HS-27A (cell line): ENCODE data around the gene PIGC.

Experiments
- DNase-seq: peaks from one replicate; pipeline ENCODE4 v3.0.0-alpha.2; 2012; ENCODE audit warnings: low read depth, missing footprints

Gene PIGC

GRCh38 chr1:172398970-172399755 is 44.7 kb downstream of the PIGC start:
- DNase-seq: peak; percentile 45

DNA sequence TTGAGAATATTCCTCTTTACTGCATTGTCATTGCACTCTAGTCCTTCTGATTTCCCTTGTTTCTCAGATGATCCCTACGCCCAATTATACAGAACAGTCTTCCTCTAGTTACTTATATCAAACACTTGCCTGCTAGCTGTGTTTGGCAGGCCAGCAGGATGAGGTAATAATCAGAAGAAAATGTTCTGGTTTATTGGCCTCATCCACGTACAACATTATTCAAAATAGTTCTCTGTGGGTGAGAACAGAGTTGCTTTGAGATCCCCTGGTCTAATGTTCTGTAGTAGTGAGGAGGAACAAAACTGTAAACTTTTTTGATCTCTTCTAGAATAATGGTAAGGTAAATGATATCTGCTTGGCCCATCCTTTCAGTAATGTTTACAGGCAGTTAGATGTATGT is 45.7 kb downstream of the PIGC start:
- DNase-seq: no peak

GRCh38 chr1:172397633-172398032 is 46.2 kb downstream of the PIGC start:
- DNase-seq: no peak

GRCh38 chr1:172397221-172397620 is 46.6 kb downstream of the PIGC start:
- DNase-seq: no peak

- DNase-seq: no peak
Observed at GRCh38 chr1:172395576-172395975, 48.3 kb downstream of the PIGC start.

DNA sequence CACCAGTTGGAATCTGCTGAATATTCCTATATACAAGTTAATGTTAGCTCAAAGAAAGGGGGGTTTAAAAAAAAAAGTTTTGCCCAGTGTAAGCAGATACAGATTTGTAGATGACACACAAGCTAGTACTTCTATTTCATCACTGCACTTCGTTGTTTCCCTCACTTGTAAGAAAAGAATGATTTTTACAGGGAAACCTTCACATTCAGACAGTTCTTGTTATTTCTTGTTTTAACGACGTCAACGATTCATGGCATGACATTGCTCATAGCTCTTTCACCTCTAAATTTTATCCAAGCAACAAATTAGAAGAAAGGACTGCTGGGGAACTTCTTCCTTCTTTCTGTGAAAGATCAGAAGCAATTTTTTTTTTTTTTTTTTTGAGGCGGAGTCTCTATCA is 49.1 kb downstream of the PIGC start:
- DNase-seq: no peak

DNA sequence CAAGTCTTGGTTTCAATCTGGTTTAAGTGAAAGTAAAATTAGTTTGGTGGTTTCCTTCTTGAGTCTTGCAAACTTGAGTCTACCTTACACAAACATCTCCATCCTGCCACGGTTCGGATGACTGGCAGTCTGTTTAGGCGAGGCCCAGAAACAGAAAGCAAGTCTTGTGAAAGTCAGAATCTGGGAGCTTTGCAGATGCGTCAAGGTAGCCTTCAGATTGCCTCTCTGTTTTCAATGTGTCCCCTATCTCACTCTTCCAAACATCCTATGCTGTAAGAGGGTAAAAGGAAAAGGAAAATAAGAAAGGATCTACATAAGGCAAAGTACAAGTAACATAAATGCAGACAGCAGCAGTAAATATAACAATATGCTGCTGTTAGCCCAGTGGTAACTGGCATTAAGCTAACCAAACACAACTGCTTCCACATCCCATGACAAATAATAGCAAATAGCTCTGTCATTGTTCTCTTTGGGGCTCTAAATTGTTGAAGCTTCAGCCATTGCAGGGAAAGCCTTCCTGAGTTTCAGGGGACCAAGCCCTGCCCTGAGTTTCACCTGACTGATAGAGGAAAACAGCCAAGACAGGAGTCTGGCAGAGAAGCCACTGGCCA is 49.6 kb downstream of the PIGC start:
- DNase-seq: no peak

- DNase-seq: no peak
Observed at GRCh38 chr1:172393354-172393753, 50.5 kb downstream of the PIGC start.

DNA sequence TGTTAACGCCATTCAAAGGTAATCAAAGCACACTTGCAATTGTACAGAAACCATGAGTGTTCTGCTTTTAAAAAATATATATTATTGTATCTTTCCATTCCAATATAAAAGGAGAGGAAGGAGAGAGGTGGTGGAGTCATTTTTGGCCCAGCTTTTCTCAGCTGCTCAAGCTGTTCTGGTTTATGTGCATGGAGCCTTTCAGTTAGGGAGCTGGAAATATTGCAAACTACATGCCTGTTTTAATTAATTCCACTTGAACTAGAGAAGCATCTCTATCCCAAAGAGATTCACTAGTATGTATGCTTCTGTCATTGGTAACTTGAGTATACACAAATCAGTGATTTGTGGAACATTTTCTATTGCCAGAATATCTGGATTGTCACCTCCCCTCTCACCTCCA is 51.9 kb downstream of the PIGC start:
- DNase-seq: no peak
